ENCODE measurements around the gene DCTPP1.
A peak's percentile ranks its signal among the peaks of the same experiment; 100 is the strongest.

The DCTPP1 gene

GRCh38 chr16:30434852-30435251, 5.0 kb upstream of the DCTPP1 start:
- Histone ChIP-seq H3K27ac (ENCODE audit: low read depth, low read length, poor library complexity, severe bottlenecking) (no peak overlapping the region), H4K20me1 (ENCODE audit: insufficient read depth, low read length) (no peaks in the 10 kb centered on the region), H3K4me1 (ENCODE audit: insufficient read depth, low read length, severe bottlenecking) (peaks cover 17% of the 10 kb centered on the region), H3K9ac (ENCODE audit: low read length) (no peak overlapping the region), H3K4me3 (ENCODE audit: low read depth, low read length, poor library complexity, severe bottlenecking) (no peak overlapping the region), H3K36me3 (ENCODE audit: insufficient read depth, low read length) (no peaks in the 10 kb centered on the region), H3K4me2 (ENCODE audit: low read length) (no peak overlapping the region), H3F3A (ENCODE audit: insufficient read depth, low read length) (no peaks in the 10 kb centered on the region), H3K79me2 (ENCODE audit: insufficient read depth, low read length) (no peaks in the 10 kb centered on the region), H3K9me3 (ENCODE audit: low read length) (no peaks in the 10 kb centered on the region), H3K27me3 (ENCODE audit: insufficient read depth, low read length) (no peaks in the 10 kb centered on the region), H3K9me2 (ENCODE audit: low read depth, low read length) (no peaks in the 10 kb centered on the region), H2AFZ (ENCODE audit: low read length) (no peak overlapping the region)
- TF ChIP-seq EZH2 (IDR thresholded peaks at IDR 0.05; ENCODE audit: borderline replicate concordance, low read length) (no peak), CTCF (IDR thresholded peaks at IDR 0.05; ENCODE audit: low read length) (no peak)

GRCh38 chr16:30430428-30430970, 669 bp upstream of the DCTPP1 start:
- peak overlapping the region; percentile 52 for H3K27ac ChIP-seq (ENCODE audit: low read depth, low read length, poor library complexity, severe bottlenecking)
- peak overlapping the region; percentile 48 for H3K4me2 ChIP-seq (ENCODE audit: low read length)
- peak overlapping the region; percentile 17 for H3K9ac ChIP-seq (ENCODE audit: low read length)
- peaks cover 21% of the 10 kb centered on the region for H3K4me1 ChIP-seq (ENCODE audit: insufficient read depth, low read length, severe bottlenecking)
- no peaks in the 10 kb centered on the region for H3K9me2 ChIP-seq (ENCODE audit: low read depth, low read length)
- H3F3A ChIP-seq (ENCODE audit: insufficient read depth, low read length) = no peaks in the 10 kb centered on the region
- H3K79me2 ChIP-seq (ENCODE audit: insufficient read depth, low read length) = peaks cover 18% of the 10 kb centered on the region
- peak overlapping the region; percentile 42; the same call in 1 of the 2 replicates for H2AFZ ChIP-seq (ENCODE audit: low read length)
- TF ChIP-seq CTCF (IDR thresholded peaks at IDR 0.05; ENCODE audit: low read length) = peak; percentile 44; the same call in 1 of the 2 replicates
- no peak for TF ChIP-seq EZH2 (IDR thresholded peaks at IDR 0.05; ENCODE audit: borderline replicate concordance, low read length)
- H3K9me3 ChIP-seq (ENCODE audit: low read length) = no peaks in the 10 kb centered on the region
- peak overlapping the region; percentile 15 for H3K4me3 ChIP-seq (ENCODE audit: low read depth, low read length, poor library complexity, severe bottlenecking)
- H4K20me1 ChIP-seq (ENCODE audit: insufficient read depth, low read length) = no peaks in the 10 kb centered on the region
- peaks cover 26% of the 10 kb centered on the region for H3K36me3 ChIP-seq (ENCODE audit: insufficient read depth, low read length)
- no peaks in the 10 kb centered on the region for H3K27me3 ChIP-seq (ENCODE audit: insufficient read depth, low read length)

GRCh38 chr16:30429418-30429677, 482 bp downstream of the DCTPP1 start:
- Histone ChIP-seq H3K27ac (ENCODE audit: low read depth, low read length, poor library complexity, severe bottlenecking) (peak overlapping the region; percentile 64), H3K4me3 (ENCODE audit: low read depth, low read length, poor library complexity, severe bottlenecking) (peak overlapping the region; percentile 90), H3K9me2 (ENCODE audit: low read depth, low read length) (no peaks in the 10 kb centered on the region), H3K27me3 (ENCODE audit: insufficient read depth, low read length) (no peaks in the 10 kb centered on the region), H4K20me1 (ENCODE audit: insufficient read depth, low read length) (no peaks in the 10 kb centered on the region), H3K36me3 (ENCODE audit: insufficient read depth, low read length) (peaks cover 33% of the 10 kb centered on the region), H3K79me2 (ENCODE audit: insufficient read depth, low read length) (peaks cover 18% of the 10 kb centered on the region), H2AFZ (ENCODE audit: low read length) (no peak overlapping the region), H3K4me2 (ENCODE audit: low read length) (peak overlapping the region; percentile 84), H3K4me1 (ENCODE audit: insufficient read depth, low read length, severe bottlenecking) (peaks cover 21% of the 10 kb centered on the region), H3K9ac (ENCODE audit: low read length) (peak overlapping the region; percentile 85), H3F3A (ENCODE audit: insufficient read depth, low read length) (no peaks in the 10 kb centered on the region), H3K9me3 (ENCODE audit: low read length) (no peaks in the 10 kb centered on the region)
- TF ChIP-seq CTCF (IDR thresholded peaks at IDR 0.05; ENCODE audit: low read length) (no peak), EZH2 (IDR thresholded peaks at IDR 0.05; ENCODE audit: borderline replicate concordance, low read length) (no peak)

Data from OCI-LY1 (cell line).